Endothelial cell (in vitro differentiated cells): ENCODE measurements around the gene SGSM1. TPM values are rescaled to one million over a fixed set of nuclear protein-coding genes. Genes with fewer than 3 reads are reported as not detected.

ENCODE experiments used
- DNase-seq: peaks from one replicate; pipeline ENCODE4 v3.0.0; 2021; ENCODE audit warnings: low spot score
- H3K27ac Mint-ChIP-seq: one replicate; pipeline ENCODE4 v1.8.0; 2021; ENCODE audit warnings: mixed read lengths, inconsistent platforms; ENCODE audit not compliant: unreplicated experiment
- H3K27me3 Mint-ChIP-seq: one replicate; pipeline ENCODE4 v1.8.0; 2021; ENCODE audit warnings: mild to moderate bottlenecking, moderate library complexity, mixed read lengths, inconsistent platforms; ENCODE audit not compliant: unreplicated experiment
- H3K36me3 Mint-ChIP-seq: one replicate; pipeline ENCODE4 v1.8.0; 2021; ENCODE audit warnings: mild to moderate bottlenecking, low read depth, mixed read lengths, inconsistent platforms; ENCODE audit not compliant: unreplicated experiment
- H3K4me1 Mint-ChIP-seq: one replicate; pipeline ENCODE4 v1.8.0; 2021; ENCODE audit warnings: mild to moderate bottlenecking, mixed read lengths, inconsistent platforms; ENCODE audit not compliant: unreplicated experiment
- H3K4me3 Mint-ChIP-seq: one replicate; pipeline ENCODE4 v1.8.0; 2021; ENCODE audit warnings: mild to moderate bottlenecking, mixed read lengths, inconsistent platforms; ENCODE audit not compliant: unreplicated experiment
- H3K9me3 Mint-ChIP-seq: one replicate; pipeline ENCODE4 v1.8.0; 2021; ENCODE audit warnings: mixed read lengths, inconsistent platforms; ENCODE audit not compliant: unreplicated experiment
- total RNA-seq: library from RNA; stranded (reverse); fragmentation: NEBNext Ultra II Directional; extraction: Animal tissue kit (Norgen Biotek cat#: 25700); gene quantifications from one replicate; pipeline ENCODE4 v1.2.1, GENCODE V29; 2021; ENCODE audit not compliant: unreplicated experiment
- TF ChIP-seq, protein P1 (sequence below): fragments of 200-600 bp; sonication (generic); IDR thresholded peaks from one replicate; pipeline ENCODE4 v1.5.0; 2021; ENCODE audit warnings: antibody characterized with exemption; ENCODE audit not compliant: unreplicated experiment

Gene SGSM1
- total RNA-seq, 1 donor from 2014 or later: 2.4 TPM

DNA sequence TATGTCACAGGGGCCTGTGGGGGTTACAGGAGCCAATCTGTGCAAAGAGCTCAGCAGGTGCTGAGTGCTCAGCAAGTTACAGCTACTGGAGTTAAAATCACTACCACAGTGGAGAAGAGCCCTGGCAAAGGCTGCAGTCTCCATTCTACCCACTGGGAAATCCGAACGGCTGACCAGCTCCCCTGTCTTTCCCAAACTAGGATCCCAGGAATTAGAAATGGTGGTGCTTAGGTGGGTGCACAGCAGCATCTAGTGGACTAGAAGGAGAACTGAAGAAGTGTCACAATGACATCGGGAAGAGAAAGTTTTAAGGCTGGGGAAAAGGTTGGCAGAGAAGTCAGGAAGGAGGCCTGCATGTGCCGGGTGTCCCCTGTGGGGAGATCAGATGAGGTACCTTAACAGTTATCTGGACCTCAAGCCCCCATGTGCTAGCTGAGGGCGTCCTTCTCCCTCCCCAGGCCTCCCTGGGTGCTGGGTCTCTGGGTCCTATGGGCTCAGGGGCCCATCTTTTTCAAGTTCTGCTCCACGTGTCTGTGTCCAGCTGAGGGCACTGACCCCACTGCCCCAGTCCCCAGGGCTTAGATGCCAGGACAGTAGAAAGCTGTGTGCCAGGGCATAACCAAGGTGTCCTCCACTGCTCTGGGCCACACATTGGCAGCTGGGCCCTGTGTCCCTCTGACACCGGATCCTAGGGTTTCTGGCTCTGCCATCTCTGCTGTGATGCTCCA lies 33.4 kb upstream of the SGSM1 start:
- DNase-seq: peak; percentile 53
- H3K36me3 Mint-ChIP-seq: no peaks in the 10 kb centered on the region
- H3K27ac Mint-ChIP-seq: no peak overlapping the region
- peaks cover 3% of the 10 kb centered on the region for H3K27me3 Mint-ChIP-seq
- TF ChIP-seq, protein P1, sequence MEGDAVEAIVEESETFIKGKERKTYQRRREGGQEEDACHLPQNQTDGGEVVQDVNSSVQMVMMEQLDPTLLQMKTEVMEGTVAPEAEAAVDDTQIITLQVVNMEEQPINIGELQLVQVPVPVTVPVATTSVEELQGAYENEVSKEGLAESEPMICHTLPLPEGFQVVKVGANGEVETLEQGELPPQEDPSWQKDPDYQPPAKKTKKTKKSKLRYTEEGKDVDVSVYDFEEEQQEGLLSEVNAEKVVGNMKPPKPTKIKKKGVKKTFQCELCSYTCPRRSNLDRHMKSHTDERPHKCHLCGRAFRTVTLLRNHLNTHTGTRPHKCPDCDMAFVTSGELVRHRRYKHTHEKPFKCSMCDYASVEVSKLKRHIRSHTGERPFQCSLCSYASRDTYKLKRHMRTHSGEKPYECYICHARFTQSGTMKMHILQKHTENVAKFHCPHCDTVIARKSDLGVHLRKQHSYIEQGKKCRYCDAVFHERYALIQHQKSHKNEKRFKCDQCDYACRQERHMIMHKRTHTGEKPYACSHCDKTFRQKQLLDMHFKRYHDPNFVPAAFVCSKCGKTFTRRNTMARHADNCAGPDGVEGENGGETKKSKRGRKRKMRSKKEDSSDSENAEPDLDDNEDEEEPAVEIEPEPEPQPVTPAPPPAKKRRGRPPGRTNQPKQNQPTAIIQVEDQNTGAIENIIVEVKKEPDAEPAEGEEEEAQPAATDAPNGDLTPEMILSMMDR: peak; percentile 60
- H3K4me1 Mint-ChIP-seq: peaks cover 18% of the 10 kb centered on the region
- H3K9me3 Mint-ChIP-seq: no peaks in the 10 kb centered on the region
- H3K4me3 Mint-ChIP-seq: no peak overlapping the region

DNA sequence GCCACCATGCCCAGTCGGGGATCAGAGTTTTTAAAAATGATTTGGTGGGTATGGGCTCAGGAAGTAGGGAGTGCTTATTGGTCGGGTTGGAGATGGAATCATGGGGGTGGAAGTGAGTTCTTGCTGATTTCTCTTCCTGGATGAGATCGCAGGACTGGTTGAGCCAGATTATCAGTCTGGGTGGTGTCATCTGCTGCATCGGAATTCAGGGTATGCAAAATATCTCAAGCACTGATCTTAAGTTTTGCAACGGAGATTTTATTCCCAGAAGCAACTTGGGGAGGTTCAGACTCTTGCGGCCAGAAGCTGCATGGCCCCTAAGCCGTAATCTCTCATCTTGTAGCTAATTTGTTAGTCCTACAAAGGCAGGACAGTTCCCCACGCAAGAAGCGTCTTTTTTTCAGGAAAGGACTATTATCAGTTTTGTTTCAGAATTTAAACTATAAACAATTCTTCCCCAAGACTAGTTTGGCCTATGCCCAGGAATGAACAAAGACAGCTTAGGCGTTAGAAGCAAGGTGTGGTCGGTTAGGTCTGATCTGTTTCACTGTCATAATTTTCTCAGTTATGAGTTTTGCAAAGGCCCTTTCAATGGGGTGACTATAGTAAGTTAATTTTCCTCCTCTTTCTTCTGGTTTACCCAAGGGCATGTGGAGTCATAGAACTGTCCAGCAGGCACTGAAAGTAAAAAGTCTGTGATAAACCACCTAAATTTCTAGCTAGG lies 30.1 kb upstream of the SGSM1 start:
- no peaks in the 10 kb centered on the region for H3K36me3 Mint-ChIP-seq
- no peak for DNase-seq
- no peak overlapping the region for H3K4me3 Mint-ChIP-seq
- no peak overlapping the region for H3K27ac Mint-ChIP-seq
- H3K27me3 Mint-ChIP-seq: peaks cover 5% of the 10 kb centered on the region
- H3K4me1 Mint-ChIP-seq: peaks cover 18% of the 10 kb centered on the region
- TF ChIP-seq, protein P1: no peak
- no peaks in the 10 kb centered on the region for H3K9me3 Mint-ChIP-seq

DNA sequence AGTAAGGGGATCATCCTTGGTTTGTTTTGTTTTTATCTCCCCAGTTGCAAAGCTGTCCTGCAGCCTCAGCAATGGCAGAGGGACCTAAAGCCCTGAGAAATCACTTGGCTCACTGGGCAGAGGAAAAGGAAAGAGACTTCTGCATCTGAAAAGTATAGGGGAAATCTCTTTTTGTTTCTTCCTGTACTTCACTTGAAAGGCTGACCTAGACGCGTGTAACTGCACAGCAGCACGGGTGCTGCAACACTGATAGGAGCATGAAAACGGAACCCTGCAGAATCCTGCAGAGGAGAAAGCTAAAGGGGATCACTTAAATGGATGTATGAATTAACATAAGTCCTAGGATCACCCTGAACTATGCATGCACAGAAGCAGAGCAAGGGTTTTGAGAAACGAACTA lies 29.5 kb upstream of the SGSM1 start:
- DNase-seq: no peak
- Mint-ChIP-seq H3K9me3 (no peaks in the 10 kb centered on the region), H3K27me3 (peaks cover 7% of the 10 kb centered on the region), H3K4me1 (peaks cover 18% of the 10 kb centered on the region), H3K36me3 (no peaks in the 10 kb centered on the region), H3K4me3 (no peak overlapping the region), H3K27ac (no peak overlapping the region)
- TF ChIP-seq, protein P1: no peak

DNA sequence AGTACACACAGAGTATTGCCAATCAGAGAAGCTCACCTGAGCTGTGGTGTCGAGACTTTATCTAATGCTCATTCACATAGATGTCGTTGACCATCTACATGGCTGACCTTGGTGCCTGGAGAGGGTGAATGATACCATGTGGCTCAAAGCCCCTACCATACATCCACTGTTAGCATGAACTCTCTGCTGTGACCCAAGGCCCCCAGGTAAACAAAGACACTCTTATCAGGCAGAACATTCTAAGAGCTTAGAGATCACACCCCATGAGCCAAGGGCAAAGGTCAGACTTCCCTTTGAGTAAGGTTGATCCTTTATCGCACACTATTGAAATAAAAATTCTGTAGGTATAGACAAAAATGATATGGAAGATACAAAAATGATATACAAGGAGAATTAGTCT lies 16.5 kb upstream of the SGSM1 start:
- Mint-ChIP-seq H3K4me1 (no peaks in the 10 kb centered on the region), H3K9me3 (no peaks in the 10 kb centered on the region), H3K27ac (no peak overlapping the region), H3K4me3 (no peak overlapping the region), H3K27me3 (no peaks in the 10 kb centered on the region), H3K36me3 (no peaks in the 10 kb centered on the region)
- no peak for DNase-seq
- TF ChIP-seq, protein P1: no peak

DNA sequence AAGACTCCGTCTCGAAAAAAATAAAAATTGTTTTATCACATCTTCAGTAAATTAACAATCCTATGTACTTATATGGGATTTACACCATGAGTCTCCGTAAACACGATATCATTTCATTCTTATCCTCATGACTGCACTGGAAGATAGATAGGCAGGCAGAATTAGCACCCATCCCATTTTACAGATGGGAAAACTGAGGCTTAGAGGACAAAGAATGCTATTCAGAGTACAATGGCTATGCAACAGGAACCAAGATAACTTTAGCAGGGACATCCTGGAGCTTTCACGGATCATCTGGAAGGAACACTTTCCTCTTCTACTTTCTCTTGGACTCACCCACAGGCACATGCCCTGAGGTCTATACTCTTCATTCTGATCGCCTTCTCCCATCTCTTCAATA lies 14.6 kb upstream of the SGSM1 start:
- no peaks in the 10 kb centered on the region for H3K9me3 Mint-ChIP-seq
- no peak overlapping the region for H3K27ac Mint-ChIP-seq
- no peaks in the 10 kb centered on the region for H3K36me3 Mint-ChIP-seq
- TF ChIP-seq, protein P1: no peak
- no peaks in the 10 kb centered on the region for H3K27me3 Mint-ChIP-seq
- DNase-seq: no peak
- H3K4me3 Mint-ChIP-seq: no peak overlapping the region
- no peaks in the 10 kb centered on the region for H3K4me1 Mint-ChIP-seq
